Keratinocyte (primary cell): Measurements from ENCODE around the gene NOTCH1.

Source experiments
- CTCF ChIP-seq, 3 experiments: IDR thresholded peaks in 1 of 3; conservative IDR thresholded peaks in 1 of 3; optimal IDR thresholded peaks in 1 of 3; 2 replicates in 2 of 3; 3 replicates in 1 of 3; pipeline versions ENCODE3 to v1.5.1; 2011; ENCODE audit warnings: low read length in 3 of 3, mild to moderate bottlenecking in 3 of 3, moderate library complexity in 2 of 3, control low read depth in 1 of 3, inconsistent platforms in 1 of 3; ENCODE audit not compliant: insufficient read depth in 2 of 3; ENCODE audit errors: extremely low read depth in 1 of 3
- EZH2 ChIP-seq: IDR thresholded peaks from one replicate; pipeline ENCODE4 v1.6.1; 2012; ENCODE audit warnings: inconsistent platforms, mild to moderate bottlenecking, low read length, moderate library complexity

- TF ChIP-seq EZH2 (no peak), CTCF (optimal IDR thresholded peaks at IDR 0.05 in 1 of 3, IDR thresholded peaks at IDR 0.05 in 1 of 3, conservative IDR thresholded peaks at IDR 0.05 in 1 of 3; ENCODE audit: extremely low read depth in 1 of 3, insufficient read depth in 2 of 3, low read length in 3 of 3) (no peak)
These were observed 720 bp downstream of the NOTCH1 start for GRCh38 chr9:136544964-136545691.
